Measurements from ENCODE around the gene GJC2.

DNA sequence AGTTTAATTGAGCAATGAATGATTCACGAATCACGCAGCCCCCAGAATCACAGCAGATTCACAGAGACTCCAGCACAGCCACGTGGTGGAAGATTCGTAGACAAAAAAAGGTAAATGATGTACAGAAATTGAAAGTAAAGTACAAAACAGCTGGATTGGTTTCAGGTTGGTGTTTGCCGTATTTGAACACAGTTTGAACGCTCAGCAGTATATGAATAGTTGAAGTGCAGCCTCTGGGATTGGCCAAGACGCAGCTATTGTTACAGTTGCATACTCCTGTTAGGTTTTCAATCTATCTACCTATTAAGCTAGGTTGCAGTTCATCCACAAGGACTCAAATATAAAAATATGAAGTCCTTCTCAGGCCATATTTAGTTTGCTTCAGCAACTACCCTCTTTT lies 37.6 kb upstream of the GJC2 start:
- no peak for TF ChIP-seq POLR2A (IDR thresholded peaks at IDR 0.05)
- TF ChIP-seq, protein P1, sequence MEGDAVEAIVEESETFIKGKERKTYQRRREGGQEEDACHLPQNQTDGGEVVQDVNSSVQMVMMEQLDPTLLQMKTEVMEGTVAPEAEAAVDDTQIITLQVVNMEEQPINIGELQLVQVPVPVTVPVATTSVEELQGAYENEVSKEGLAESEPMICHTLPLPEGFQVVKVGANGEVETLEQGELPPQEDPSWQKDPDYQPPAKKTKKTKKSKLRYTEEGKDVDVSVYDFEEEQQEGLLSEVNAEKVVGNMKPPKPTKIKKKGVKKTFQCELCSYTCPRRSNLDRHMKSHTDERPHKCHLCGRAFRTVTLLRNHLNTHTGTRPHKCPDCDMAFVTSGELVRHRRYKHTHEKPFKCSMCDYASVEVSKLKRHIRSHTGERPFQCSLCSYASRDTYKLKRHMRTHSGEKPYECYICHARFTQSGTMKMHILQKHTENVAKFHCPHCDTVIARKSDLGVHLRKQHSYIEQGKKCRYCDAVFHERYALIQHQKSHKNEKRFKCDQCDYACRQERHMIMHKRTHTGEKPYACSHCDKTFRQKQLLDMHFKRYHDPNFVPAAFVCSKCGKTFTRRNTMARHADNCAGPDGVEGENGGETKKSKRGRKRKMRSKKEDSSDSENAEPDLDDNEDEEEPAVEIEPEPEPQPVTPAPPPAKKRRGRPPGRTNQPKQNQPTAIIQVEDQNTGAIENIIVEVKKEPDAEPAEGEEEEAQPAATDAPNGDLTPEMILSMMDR (IDR thresholded peaks at IDR 0.05): no peak
- no peak for TF ChIP-seq POLR2AphosphoS5 (IDR thresholded peaks at IDR 0.05)

All from breast epithelium (tissue), 3 donors.